Right renal pelvis (tissue), 4 donors: ENCODE data around the gene INHBC. TPM values are rescaled to one million over a fixed set of nuclear protein-coding genes. Genes with fewer than 3 reads are reported as not detected.
"Not testable (repeated sequence)": the region's sequence is repeated elsewhere in the genome, so short reads cannot be mapped to it uniquely, and the experiment has no call there.

ENCODE experiments used
- DNase-seq, 4 donors: peaks; one replicate each; pipeline ENCODE4 v3.0.0-alpha.2; 2013; ENCODE audit warnings: low read depth in 4 of 4, low spot score in 3 of 4, missing footprints in 1 of 4
- polyA plus RNA-seq, 4 donors: library from polyadenylated mRNA; unstranded; fragments of 120-200 nt; gene quantifications; one replicate each; pipeline ENCODE4 v1.2.1, GENCODE V29; 2013; ENCODE audit not compliant: insufficient read length in 4 of 4

Gene INHBC, protein sequence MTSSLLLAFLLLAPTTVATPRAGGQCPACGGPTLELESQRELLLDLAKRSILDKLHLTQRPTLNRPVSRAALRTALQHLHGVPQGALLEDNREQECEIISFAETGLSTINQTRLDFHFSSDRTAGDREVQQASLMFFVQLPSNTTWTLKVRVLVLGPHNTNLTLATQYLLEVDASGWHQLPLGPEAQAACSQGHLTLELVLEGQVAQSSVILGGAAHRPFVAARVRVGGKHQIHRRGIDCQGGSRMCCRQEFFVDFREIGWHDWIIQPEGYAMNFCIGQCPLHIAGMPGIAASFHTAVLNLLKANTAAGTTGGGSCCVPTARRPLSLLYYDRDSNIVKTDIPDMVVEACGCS
- polyA plus RNA-seq = under 1 TPM; 0.15 to 0.30 (median 0.26) TPM

GRCh38 chr12:57434517-57435223, at the start of gene INHBC:
Gene INHBC, plus strand, starts transcription at chr12:57434784. Its CDS starts 103 bp downstream, at chr12:57434887.
- DNase-seq = no peak

GRCh38 chr12:57385586-57385985, 49.0 kb upstream of the INHBC start:
- no peak for DNase-seq

- DNase-seq = no peak
Measured at GRCh38 chr12:57386187-57386720, 48.3 kb upstream of the INHBC start.

DNA sequence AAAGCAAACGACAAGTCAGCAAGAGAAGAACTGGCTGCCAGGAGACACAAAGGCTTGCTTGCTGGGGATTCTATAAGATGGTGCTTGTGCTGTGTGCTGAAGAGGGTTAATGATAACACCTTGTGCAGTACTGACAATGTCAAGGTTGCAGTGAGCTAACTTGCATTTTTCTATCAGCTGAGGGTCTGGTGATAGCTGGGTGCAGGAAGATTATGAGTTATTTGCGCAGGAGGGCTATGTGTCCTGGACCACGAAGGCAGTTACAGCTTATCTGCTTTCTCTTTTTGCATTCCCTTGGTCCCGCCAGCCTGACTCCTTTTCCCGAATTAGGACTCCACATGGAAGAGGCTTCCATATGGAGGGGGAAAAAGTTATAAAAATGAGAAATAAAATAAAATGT, 46.2 kb upstream of the INHBC start:
- DNase-seq = no peak

- DNase-seq = no peak
Measured at GRCh38 chr12:57389033-57389432, 45.6 kb upstream of the INHBC start.

- DNase-seq = no peak
Measured at GRCh38 chr12:57390174-57390573, 44.4 kb upstream of the INHBC start.

DNA sequence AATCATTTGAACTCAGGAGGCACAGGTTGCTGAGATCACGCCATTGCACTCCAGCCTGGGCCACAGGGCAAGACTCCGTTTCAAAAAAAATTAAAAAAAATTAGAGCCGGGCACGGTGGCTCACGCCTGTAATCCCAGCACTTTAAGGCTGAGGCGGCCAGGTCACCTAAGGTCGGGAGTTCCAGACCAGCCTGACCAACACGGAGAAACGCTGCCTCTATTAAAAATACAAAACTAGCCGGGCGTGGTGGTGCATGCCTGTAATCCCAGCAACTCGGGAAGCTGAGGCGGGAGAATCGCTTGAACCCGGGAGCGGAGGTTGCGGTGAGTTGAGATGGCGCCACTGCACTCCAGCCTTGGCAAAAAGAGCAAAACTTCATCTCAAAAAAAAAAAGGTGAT, 39.5 kb upstream of the INHBC start:
- no peak for DNase-seq

GRCh38 chr12:57397441-57397840, 37.1 kb upstream of the INHBC start:
- no peak for DNase-seq

GRCh38 chr12:57399718-57400463, 34.7 kb upstream of the INHBC start:
- not testable (repeated sequence) for DNase-seq

GRCh38 chr12:57401165-57401564, 33.4 kb upstream of the INHBC start:
- no peak for DNase-seq

DNA sequence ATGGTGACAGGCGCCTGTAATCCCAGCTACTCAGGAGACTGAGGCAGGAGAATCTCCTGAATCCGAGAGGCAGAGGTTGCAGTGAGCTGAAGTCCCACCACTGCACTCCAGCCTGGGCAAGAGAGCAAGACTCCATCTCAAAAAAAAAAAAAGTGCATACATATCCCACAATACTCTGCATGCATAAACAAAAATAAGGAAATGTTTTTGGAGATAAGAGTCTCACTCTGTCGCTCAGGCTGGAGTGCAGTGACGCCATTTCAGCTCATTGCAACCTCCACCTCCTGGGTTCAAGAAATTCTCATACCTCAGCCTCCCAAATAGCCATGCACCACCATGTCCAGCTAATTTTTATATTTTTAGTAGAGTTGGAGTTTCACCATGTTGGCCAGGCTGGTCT, 32.4 kb upstream of the INHBC start:
- not testable (repeated sequence) for DNase-seq

DNA sequence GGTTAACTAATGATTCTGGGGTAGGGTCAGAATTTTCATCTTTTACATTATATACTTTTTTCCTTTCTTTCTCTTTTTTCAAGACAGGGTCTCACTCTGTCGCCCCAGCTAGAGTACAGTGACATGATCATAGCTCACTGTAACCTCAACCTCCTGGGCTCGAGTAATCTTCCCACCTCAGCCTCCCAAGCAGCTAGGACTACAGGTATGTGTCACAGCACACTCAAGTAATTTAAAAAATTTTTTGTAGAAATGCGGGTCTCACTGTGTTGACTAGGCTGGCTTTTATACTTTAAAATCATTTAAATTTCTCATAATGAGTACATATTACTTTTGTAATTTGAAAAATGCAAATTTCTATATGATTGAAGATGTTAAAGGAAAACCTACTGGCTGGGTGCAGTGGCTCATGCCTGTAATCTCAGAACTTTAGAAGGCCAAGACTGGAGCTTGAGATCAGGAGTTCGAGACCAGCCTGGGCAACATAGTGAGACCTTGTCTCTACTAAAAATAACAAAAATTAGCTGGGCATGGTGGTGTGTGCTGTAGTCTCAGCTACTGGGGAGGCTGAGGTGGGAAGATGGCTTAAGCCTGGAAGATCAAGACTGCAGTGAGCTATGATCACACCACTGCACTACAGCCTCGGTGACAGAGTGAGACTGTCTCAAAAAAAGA, 29.5 kb upstream of the INHBC start:
- DNase-seq = no peak

GRCh38 chr12:57410534-57410933, 24.1 kb upstream of the INHBC start:
- no peak for DNase-seq

DNA sequence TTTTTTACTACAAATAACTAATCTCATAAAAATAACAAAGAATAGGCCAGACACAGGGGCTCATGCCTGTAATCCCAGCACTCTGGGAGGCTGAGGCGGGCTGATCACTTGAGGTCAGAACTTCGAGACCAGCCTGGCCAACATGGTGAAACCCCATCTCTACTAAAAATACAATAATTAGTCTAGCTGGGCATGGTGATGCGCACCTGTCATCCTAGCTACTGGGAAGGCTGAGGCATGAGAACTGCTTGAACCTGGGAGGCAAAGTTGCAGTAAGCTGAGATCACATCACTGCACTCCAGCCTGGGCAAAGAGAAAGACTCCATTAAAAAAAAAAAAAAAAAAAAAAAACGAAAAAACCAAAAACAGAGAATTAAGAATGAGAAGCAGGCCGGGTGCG, 20.4 kb upstream of the INHBC start:
- DNase-seq = not testable (repeated sequence)

DNA sequence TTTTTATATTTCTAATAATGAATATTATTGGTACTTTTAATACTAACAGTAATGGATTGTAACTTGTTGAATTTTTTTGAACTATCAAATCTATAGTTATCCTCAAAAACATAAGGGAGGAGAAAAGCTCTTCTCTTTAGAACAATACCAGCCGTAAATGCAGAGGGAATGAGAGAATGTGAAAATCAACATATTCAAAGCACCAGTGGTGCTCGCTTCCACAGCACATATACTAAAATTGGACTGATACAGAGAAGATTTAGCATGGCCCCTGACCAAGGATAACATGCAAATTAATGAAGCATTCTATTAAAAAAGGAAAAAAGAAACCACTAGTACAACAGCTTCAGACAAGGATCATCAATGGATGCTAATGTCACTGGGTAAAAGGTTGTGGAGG, 19.5 kb upstream of the INHBC start:
- DNase-seq = no peak

DNA sequence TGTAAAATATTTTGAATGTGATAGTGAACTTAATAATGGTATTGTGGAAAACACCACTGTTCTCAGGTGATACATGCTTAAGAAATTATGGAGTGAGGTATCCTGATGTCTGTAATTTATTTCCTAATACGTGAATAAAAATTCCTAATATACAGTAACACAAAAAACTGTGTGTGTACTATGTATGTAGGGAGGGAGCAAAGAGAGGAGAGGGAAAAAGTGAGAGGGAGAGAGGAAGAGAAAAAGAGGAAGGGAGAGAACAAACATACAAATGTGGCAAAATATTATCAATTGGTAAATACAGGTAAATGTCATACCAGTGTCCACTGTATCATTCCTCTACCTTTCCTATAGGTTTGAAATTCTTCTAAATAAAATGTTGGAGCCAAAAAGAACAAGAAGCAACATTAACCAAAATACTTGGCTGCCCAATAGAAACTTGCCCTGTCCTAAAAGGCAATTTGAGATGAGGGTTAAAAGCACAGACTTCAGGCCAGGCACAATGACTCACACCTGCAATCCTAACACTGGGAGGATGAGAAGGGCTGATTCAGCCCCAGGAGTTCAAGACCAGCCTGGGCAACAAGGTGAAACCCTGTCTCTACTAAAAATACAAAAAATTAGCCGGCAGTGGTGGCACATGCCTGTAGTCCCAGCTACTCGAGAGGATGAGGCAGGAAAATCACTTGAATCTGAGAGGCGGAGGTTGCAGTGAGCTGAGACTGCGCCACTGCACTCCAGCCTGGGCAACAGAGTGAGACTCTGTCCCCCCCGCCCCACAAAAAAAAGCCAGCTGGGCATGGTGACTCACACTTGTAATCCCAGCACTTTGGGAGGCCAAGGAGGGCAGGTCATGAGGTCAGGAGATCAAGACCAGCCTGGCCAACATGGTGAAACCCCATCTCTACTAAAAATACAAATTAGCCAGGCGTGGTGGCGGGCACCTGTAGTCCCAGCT, 18.3 kb upstream of the INHBC start:
- DNase-seq = no peak

GRCh38 chr12:57418255-57418654, 16.3 kb upstream of the INHBC start:
- DNase-seq = no peak

DNA sequence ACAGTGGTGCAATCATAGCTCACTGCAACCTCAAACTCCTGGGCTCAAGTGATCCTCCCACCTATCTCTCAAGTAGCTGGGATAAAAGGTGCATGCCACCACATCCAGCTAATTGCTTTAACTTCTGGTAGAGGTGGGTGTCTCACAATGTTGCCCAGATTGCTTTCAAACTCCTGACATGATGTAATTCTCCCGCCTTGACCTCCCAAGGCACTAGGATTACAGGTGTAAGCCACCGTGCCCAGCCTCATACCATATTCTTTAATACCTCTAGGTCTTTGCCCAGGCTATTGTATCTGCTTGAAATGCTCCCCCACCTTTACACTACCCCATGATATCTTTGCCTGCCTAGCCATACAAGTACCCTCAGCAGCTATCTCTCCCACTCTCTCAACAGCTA, 15.1 kb upstream of the INHBC start:
- no peak for DNase-seq

GRCh38 chr12:57420482-57420881, 14.1 kb upstream of the INHBC start:
- no peak for DNase-seq
